H1 (cell line): ENCODE measurements around the gene GNAT2. TPM values are rescaled to one million over a fixed set of nuclear protein-coding genes. Genes with fewer than 3 reads are reported as not detected.
A peak's percentile ranks its signal among the peaks of the same experiment; 100 is the strongest.

Source experiments
- BCL11A ChIP-seq, 2 experiments: IDR thresholded peaks; one replicate each; pipeline ENCODE4 v1.6.1; 2011; ENCODE audit warnings: low read depth in 2 of 2, low read length in 2 of 2, mild to moderate bottlenecking in 2 of 2
- CEBPB ChIP-seq: IDR thresholded peaks from 2 replicates; pipeline ENCODE4 v1.6.1; 2012; ENCODE audit warnings: low read depth, low read length
- CHD7 ChIP-seq: fragments of 300-600 bp; sonication (generic); IDR thresholded peaks from 2 replicates; pipeline ENCODE4 v1.7.1; 2012; ENCODE audit warnings: low read length, moderate library complexity, mild to moderate bottlenecking, inconsistent platforms; ENCODE audit not compliant: insufficient replicate concordance
- FOSL1 ChIP-seq: IDR thresholded peaks from 2 replicates; pipeline ENCODE4 v1.6.1; 2011; ENCODE audit warnings: mild to moderate bottlenecking, low read depth, low read length, moderate library complexity; ENCODE audit not compliant: insufficient read depth
- GABPA ChIP-seq: IDR thresholded peaks from 2 replicates; pipeline ENCODE4 v1.6.1; 2011; ENCODE audit warnings: mild to moderate bottlenecking, low read length, moderate library complexity, borderline replicate concordance; ENCODE audit not compliant: insufficient read depth
- HDAC2 ChIP-seq, 2 experiments: fragments of 300-600 bp in 1 of 2; sonication (generic) in 1 of 2; IDR thresholded peaks; 2 replicates each; pipeline ENCODE4 v1.6.1; 2011 to 2012; ENCODE audit warnings: low read depth in 2 of 2, low read length in 2 of 2, mild to moderate bottlenecking in 2 of 2, moderate library complexity in 2 of 2, borderline replicate concordance in 1 of 2, inconsistent platforms in 1 of 2
- RBBP5 ChIP-seq: IDR thresholded peaks from 2 replicates; pipeline ENCODE4 v1.7.1; 2012; ENCODE audit warnings: low read depth, mild to moderate bottlenecking, inconsistent platforms, low read length, moderate library complexity, borderline replicate concordance
- RXRA ChIP-seq: IDR thresholded peaks from 2 replicates; pipeline ENCODE4 v1.6.1; 2011; ENCODE audit warnings: low read depth, mild to moderate bottlenecking, low read length, moderate library complexity; ENCODE audit not compliant: insufficient read depth
- polyA plus RNA-seq, 7 experiments: library from polyadenylated mRNA; depleted of rRNA in 3 of 7; stranded (reverse) in 5 of 7; unstranded in 2 of 7; fragments of >200 nt in 5 of 7; fragments of 200-250 nt in 2 of 7; gene quantifications; 1 replicate in 5 of 7; 2 replicates in 1 of 7; 4 replicates in 1 of 7; pipeline versions ENCODE4 v1.2.1 to v1.2.3, GENCODE V29; 2011 to 2013; ENCODE audit warnings: missing spikeins in 2 of 7, mixed read lengths in 2 of 7
- total RNA-seq: library from RNA; stranded (reverse); fragmentation: NEBNext Ultra II Directional; extraction: Animal tissue kit (Norgen Biotek cat#: 25700); gene quantifications from 2 replicates; pipeline ENCODE4 v1.2.1, GENCODE V29; 2021

Gene GNAT2
- total and polyA plus RNA-seq, 2 of the 8 experiments (the other 6 are each of a cell fraction or from before 2014, with no cell fraction given), result 0.05 TPM; not detected in 1

- peak in 1 of 2 experiments; percentile 59; a peak in 1 of 4 replicates for TF ChIP-seq HDAC2 (IDR thresholded peaks at IDR 0.05; ENCODE audit: borderline replicate concordance in 1 of 2, low read depth in 2 of 2, low read length in 2 of 2)
- no peak; the same call in 1 of the 2 replicates for TF ChIP-seq RBBP5
- no peak for TF ChIP-seq BCL11A (IDR thresholded peaks at IDR 0.05; ENCODE audit: low read depth in 2 of 2, low read length in 2 of 2)
- no peak for TF ChIP-seq CEBPB
- TF ChIP-seq CHD7, result no peak
- no peak for TF ChIP-seq RXRA
- no peak; the same call in 1 of the 2 replicates for TF ChIP-seq GABPA
- no peak for TF ChIP-seq FOSL1
Observed at GRCh38 chr1:109655615-109656519, 36.5 kb upstream of the GNAT2 start, which contains the start of gene GSTM4 (continued).
